Measurements from ENCODE around the gene OR51V1.

The OR51V1 gene

DNA sequence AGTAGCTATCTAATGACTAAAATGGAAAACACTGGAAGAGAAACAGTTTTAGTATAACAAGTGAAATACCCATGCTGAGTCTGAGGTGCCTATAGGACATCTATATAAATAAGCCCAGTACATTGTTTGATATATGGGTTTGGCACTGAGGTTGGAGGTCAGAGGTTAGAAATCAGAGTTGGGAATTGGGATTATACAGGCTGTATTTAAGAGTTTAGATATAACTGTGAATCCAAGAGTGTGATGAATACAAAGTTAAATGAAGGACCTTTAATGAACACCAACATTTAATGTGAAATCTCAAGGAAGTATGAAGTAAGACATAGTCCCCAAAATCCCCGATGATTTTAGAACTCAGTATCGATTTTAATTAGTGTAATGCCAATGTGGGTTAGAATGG is 36.9 kb upstream of the OR51V1 start:
- Mint-ChIP-seq H3K36me3 (no peaks in the 10 kb centered on the region), H3K4me3 (no peak overlapping the region), H3K4me1 (ENCODE audit: low read depth) (no peaks in the 10 kb centered on the region), H3K27me3 (peaks cover 13% of the 10 kb centered on the region), H3K9me3 (ENCODE audit: low read depth) (no peaks in the 10 kb centered on the region), H3K27ac (no peak overlapping the region)

DNA sequence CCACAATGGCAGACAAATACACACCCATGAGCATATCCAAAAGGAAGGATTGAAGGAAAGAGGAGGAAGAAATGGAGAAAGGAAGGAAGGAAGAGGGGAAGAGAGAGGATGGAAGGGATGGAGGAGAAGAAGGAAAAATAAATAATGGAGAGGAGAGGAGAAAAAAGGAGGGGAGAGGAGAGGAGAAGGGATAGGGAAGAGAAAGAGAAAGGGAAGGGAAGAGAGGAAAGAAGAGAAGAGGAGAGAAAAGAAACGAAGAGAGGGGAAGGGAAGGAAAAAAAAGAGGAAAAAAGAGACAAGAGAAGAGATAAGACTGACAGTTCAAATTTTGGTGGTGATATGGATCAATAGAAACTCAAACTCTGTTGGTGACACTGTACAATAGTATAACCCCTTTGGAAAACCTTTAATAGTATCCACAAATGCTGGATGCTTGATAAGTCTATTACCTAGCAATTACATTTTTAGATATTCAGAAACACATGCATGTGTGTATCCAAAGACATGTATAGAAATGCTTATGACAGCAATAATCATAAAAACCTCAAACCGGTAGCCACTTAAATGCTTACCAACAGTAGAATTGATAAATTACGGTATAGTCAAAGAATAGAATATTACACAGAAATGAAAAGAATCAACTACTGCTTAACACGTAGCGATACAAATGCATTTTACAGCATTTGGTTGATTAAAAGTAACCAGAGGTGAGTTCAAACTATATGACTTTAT is 35.0 kb upstream of the OR51V1 start:
- Mint-ChIP-seq H3K4me3 (no peak overlapping the region), H3K27ac (no peak overlapping the region), H3K27me3 (peaks cover 13% of the 10 kb centered on the region)

DNA sequence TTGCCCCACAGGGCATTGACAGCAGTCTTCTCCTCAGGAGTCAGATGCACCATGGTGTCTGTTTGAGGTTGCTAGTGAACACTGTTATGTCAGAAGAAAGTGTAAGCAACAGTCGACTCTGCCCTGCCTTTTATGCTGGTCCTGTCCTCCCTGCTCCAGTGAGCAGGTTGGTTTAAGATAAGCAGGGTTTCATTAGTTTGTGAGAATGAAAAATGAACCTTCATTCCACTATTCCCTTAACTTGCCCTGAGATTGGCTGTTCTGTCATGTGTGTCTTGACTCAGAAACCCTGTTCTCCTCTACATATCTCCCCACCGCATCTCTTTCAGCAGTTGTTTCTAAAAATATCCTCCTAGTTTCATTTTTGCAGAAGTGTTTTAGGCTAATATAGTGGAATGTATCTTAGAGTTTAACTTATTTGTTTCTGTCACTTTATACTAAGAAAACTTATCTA is 33.9 kb upstream of the OR51V1 start, which contains the start of gene HBD:
HBD (minus strand) TSS at position 103 of the 454 bp plus-strand sequence; CDS start at position 53, 50 bp downstream.
- H3K27ac Mint-ChIP-seq: no peak within 1 kb of the TSS
- H3K4me3 Mint-ChIP-seq: no peak within 1 kb of the TSS
- H3K4me1 Mint-ChIP-seq (ENCODE audit: low read depth): no peaks in the 10 kb centered on the region
- H3K9me3 Mint-ChIP-seq (ENCODE audit: low read depth): no peaks in the 10 kb centered on the region
- peaks cover 13% of the 10 kb centered on the region for H3K27me3 Mint-ChIP-seq
- no peaks in the 10 kb centered on the region for H3K36me3 Mint-ChIP-seq

More for the DNA sequence above, 35.0 kb upstream of the OR51V1 start:
- H3K4me1 Mint-ChIP-seq (ENCODE audit: low read depth): no peaks in the 10 kb centered on the region
- no peaks in the 10 kb centered on the region for H3K36me3 Mint-ChIP-seq
- H3K9me3 Mint-ChIP-seq (ENCODE audit: low read depth): no peaks in the 10 kb centered on the region

DNA sequence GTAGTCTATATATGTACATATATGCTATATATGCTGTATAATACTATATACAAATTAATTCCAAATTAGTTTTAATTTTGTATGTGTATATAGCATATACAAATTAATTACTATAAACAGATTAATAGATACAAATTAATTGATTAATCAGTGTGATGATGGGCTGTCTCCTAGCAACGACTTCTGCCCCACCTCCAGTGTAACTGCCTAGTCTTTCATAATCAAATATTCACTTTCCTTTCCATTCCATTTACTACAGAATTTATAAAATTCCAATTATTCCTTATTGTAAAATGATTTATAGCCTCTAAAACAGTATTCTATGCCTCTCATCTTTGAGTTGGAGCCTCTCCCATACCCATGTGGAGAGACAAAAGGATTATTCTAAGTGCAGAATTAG is 32.8 kb upstream of the OR51V1 start:
- H3K4me3 Mint-ChIP-seq: no peak overlapping the region
- no peaks in the 10 kb centered on the region for H3K36me3 Mint-ChIP-seq
- no peaks in the 10 kb centered on the region for H3K9me3 Mint-ChIP-seq (ENCODE audit: low read depth)
- H3K27ac Mint-ChIP-seq: no peak overlapping the region
- H3K27me3 Mint-ChIP-seq: peaks cover 13% of the 10 kb centered on the region
- H3K4me1 Mint-ChIP-seq (ENCODE audit: low read depth): no peaks in the 10 kb centered on the region

GRCh38 chr11:5232821-5233220 is 32.3 kb upstream of the OR51V1 start:
- Mint-ChIP-seq H3K4me1 (ENCODE audit: low read depth) (no peaks in the 10 kb centered on the region), H3K9me3 (ENCODE audit: low read depth) (no peaks in the 10 kb centered on the region), H3K4me3 (no peak overlapping the region), H3K36me3 (no peaks in the 10 kb centered on the region), H3K27ac (no peak overlapping the region), H3K27me3 (peaks cover 13% of the 10 kb centered on the region)

DNA sequence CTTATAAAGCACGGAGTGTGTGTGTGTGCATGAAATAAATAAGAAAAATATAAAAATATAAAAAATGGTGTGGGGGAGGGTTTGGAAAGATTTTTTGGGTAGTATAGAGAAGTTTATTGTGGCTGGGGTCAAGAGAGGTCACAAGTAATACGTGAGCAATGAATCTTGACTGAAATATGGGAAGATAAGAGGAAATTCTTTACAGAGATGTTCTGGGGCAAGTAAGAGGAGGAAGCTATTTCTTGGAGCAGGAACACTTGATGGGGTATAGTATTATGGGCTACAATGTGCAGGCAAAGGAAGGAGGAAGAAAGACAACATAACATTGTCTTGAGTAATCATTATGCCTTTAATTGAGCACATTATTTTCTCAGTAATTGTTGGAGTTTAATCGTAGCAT is 31.7 kb upstream of the OR51V1 start:
- Mint-ChIP-seq H3K4me1 (ENCODE audit: low read depth) (no peaks in the 10 kb centered on the region), H3K36me3 (no peaks in the 10 kb centered on the region), H3K27me3 (peaks cover 9% of the 10 kb centered on the region), H3K27ac (no peak overlapping the region), H3K4me3 (no peak overlapping the region), H3K9me3 (ENCODE audit: low read depth) (no peaks in the 10 kb centered on the region)

DNA sequence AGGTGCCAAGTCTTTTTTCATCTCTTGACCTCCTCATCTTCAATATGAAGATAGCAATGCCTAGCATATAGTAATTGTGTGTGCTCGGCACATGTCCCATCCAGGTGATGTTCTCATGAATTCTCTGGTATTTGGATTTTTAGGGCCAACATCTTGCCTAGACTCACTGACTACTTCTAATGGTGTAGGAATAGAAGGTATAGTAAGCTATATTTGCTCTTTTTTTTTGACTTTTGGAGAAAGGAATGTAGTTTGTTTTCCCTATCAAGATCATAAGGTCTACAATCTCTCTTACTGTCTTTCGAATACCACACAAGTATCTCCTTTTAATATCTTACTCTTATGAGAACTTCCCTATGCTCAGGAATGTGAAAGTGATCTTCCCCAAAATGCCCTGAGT is 30.6 kb upstream of the OR51V1 start:
- no peaks in the 10 kb centered on the region for H3K36me3 Mint-ChIP-seq
- no peak overlapping the region for H3K27ac Mint-ChIP-seq
- H3K4me3 Mint-ChIP-seq: no peak overlapping the region
- H3K27me3 Mint-ChIP-seq: peaks cover 4% of the 10 kb centered on the region
- no peaks in the 10 kb centered on the region for H3K9me3 Mint-ChIP-seq (ENCODE audit: low read depth)
- H3K4me1 Mint-ChIP-seq (ENCODE audit: low read depth): no peaks in the 10 kb centered on the region

GRCh38 chr11:5230266-5230665 is 29.8 kb upstream of the OR51V1 start:
- peaks cover 4% of the 10 kb centered on the region for H3K27me3 Mint-ChIP-seq
- H3K36me3 Mint-ChIP-seq: no peaks in the 10 kb centered on the region
- no peaks in the 10 kb centered on the region for H3K4me1 Mint-ChIP-seq (ENCODE audit: low read depth)
- H3K27ac Mint-ChIP-seq: no peak overlapping the region
- no peaks in the 10 kb centered on the region for H3K9me3 Mint-ChIP-seq (ENCODE audit: low read depth)
- H3K4me3 Mint-ChIP-seq: no peak overlapping the region

DNA sequence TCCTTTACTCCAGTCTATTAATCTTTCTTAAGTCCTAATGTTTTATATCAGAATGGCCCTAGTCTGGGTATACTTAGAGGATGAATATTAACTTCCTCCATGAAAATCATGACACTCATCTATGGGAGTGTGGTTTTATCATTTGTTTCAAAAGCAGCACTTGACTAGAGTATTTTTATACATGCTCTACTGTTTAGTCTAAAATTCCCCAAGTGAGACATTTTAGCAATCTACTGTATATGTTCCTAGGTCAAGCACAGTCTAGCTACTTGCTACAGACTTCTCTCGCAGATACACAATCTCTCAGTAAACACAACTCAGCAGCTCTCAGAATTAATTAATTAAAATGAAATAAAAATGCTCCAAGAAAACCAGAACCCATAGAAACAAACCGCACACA is 29.3 kb upstream of the OR51V1 start:
- peaks cover 4% of the 10 kb centered on the region for H3K27me3 Mint-ChIP-seq
- H3K9me3 Mint-ChIP-seq (ENCODE audit: low read depth): no peaks in the 10 kb centered on the region
- no peak overlapping the region for H3K27ac Mint-ChIP-seq
- H3K4me3 Mint-ChIP-seq: no peak overlapping the region
- no peaks in the 10 kb centered on the region for H3K4me1 Mint-ChIP-seq (ENCODE audit: low read depth)
- no peaks in the 10 kb centered on the region for H3K36me3 Mint-ChIP-seq

GRCh38 chr11:5229356-5229755 is 28.9 kb upstream of the OR51V1 start:
- H3K27me3 Mint-ChIP-seq: peaks cover 4% of the 10 kb centered on the region
- no peak overlapping the region for H3K4me3 Mint-ChIP-seq
- no peaks in the 10 kb centered on the region for H3K4me1 Mint-ChIP-seq (ENCODE audit: low read depth)
- no peaks in the 10 kb centered on the region for H3K9me3 Mint-ChIP-seq (ENCODE audit: low read depth)
- no peak overlapping the region for H3K27ac Mint-ChIP-seq
- no peaks in the 10 kb centered on the region for H3K36me3 Mint-ChIP-seq

DNA sequence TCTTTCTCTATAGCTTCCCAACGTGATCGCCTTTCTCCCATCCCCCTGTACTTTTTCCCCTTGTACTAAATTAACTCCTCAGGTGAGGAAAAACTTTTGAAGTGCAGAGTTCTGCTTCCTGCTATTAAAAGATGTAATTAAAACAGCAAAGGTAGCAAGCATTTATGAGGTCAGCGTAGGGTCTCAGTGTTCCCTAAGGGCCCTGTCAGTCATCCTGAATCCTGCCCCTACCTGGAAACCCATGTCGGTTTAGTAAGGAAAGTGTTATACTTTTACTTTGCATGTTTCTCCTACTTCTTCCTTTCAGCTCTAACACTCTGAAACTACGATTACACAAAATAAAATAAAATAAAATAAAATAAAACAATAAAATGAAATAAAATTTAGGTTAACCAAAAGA is 27.6 kb upstream of the OR51V1 start:
- Mint-ChIP-seq H3K9me3 (ENCODE audit: low read depth) (no peaks in the 10 kb centered on the region), H3K27me3 (peaks cover 5% of the 10 kb centered on the region), H3K27ac (no peak overlapping the region), H3K4me1 (ENCODE audit: low read depth) (no peaks in the 10 kb centered on the region), H3K4me3 (no peak overlapping the region), H3K36me3 (no peaks in the 10 kb centered on the region)

DNA sequence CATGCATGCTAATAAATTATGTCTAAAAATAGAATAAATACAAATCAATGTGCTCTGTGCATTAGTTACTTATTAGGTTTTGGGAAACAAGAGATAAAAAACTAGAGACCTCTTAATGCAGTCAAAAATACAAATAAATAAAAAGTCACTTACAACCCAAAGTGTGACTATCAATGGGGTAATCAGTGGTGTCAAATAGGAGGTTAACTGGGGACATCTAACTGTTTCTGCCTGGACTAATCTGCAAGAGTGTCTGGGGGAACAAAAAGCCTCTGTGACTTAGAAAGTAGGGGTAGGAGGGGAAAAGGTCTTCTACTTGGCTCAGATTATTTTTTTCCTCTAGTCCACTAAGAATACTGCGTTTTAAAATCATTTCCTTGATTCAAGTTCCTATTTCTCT is 27.2 kb upstream of the OR51V1 start:
- Mint-ChIP-seq H3K27ac (no peak overlapping the region), H3K4me3 (no peak overlapping the region), H3K9me3 (ENCODE audit: low read depth) (no peaks in the 10 kb centered on the region), H3K27me3 (peaks cover 5% of the 10 kb centered on the region), H3K36me3 (no peaks in the 10 kb centered on the region), H3K4me1 (ENCODE audit: low read depth) (no peaks in the 10 kb centered on the region)

DNA sequence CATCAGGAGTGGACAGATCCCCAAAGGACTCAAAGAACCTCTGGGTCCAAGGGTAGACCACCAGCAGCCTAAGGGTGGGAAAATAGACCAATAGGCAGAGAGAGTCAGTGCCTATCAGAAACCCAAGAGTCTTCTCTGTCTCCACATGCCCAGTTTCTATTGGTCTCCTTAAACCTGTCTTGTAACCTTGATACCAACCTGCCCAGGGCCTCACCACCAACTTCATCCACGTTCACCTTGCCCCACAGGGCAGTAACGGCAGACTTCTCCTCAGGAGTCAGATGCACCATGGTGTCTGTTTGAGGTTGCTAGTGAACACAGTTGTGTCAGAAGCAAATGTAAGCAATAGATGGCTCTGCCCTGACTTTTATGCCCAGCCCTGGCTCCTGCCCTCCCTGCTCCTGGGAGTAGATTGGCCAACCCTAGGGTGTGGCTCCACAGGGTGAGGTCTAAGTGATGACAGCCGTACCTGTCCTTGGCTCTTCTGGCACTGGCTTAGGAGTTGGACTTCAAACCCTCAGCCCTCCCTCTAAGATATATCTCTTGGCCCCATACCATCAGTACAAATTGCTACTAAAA is 26.3 kb upstream of the OR51V1 start, which contains the start of gene HBB:
HBB (minus strand) TSS at position 340 of the 579 bp plus-strand sequence; CDS start at position 290, 50 bp downstream.
- H3K36me3 Mint-ChIP-seq: no peaks in the 10 kb centered on the region
- H3K4me1 Mint-ChIP-seq (ENCODE audit: low read depth): no peaks in the 10 kb centered on the region
- H3K4me3 Mint-ChIP-seq: no peak within 1 kb of the TSS
- peaks cover 4% of the 10 kb centered on the region for H3K27me3 Mint-ChIP-seq
- no peaks in the 10 kb centered on the region for H3K9me3 Mint-ChIP-seq (ENCODE audit: low read depth)
- H3K27ac Mint-ChIP-seq: no peak within 1 kb of the TSS

GRCh38 chr11:5225480-5225871 is 25.0 kb upstream of the OR51V1 start:
- no peaks in the 10 kb centered on the region for H3K4me1 Mint-ChIP-seq (ENCODE audit: low read depth)
- peaks cover 4% of the 10 kb centered on the region for H3K27me3 Mint-ChIP-seq
- H3K4me3 Mint-ChIP-seq: no peak overlapping the region
- H3K36me3 Mint-ChIP-seq: no peaks in the 10 kb centered on the region
- peaks cover 3% of the 10 kb centered on the region for H3K9me3 Mint-ChIP-seq (ENCODE audit: low read depth)
- no peak overlapping the region for H3K27ac Mint-ChIP-seq

DNA sequence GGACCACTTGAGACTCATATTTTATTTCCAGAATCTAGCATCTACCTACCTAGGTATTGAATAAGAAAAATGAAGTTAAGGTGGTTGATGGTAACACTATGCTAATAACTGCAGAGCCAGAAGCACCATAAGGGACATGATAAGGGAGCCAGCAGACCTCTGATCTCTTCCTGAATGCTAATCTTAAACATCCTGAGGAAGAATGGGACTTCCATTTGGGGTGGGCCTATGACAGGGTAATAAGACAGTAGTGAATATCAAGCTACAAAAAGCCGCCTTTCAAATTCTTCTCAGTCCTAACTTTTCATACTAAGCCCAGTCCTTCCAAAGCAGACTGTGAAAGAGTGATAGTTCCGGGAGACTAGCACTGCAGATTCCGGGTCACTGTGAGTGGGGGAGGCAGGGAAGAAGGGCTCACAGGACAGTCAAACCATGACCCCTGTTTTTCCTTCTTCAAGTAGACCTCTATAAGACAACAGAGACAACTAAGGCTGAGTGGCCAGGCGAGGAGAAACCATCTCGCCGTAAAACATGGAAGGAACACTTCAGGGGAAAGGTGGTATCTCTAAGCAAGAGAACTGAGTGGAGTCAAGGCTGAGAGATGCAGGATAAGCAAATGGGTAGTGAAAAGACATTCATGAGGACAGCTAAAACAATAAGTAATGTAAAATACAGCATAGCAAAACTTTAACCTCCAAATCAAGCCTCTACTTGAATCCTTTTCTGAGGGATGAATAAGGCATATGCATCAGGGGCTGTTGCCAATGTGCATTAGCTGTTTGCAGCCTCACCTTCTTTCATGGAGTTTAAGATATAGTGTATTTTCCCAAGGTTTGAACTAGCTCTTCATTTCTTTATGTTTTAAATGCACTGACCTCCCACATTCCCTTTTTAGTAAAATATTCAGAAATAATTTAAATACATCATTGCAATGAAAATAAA is 24.3 kb upstream of the OR51V1 start:
- Mint-ChIP-seq H3K4me3 (no peak overlapping the region), H3K27me3 (peaks cover 4% of the 10 kb centered on the region), H3K9me3 (ENCODE audit: low read depth) (peaks cover 3% of the 10 kb centered on the region), H3K27ac (no peak overlapping the region), H3K36me3 (no peaks in the 10 kb centered on the region), H3K4me1 (ENCODE audit: low read depth) (no peaks in the 10 kb centered on the region)

Data from activated naive CD8-positive, alpha-beta T cell (primary cell).